AG04450 (cell line): ENCODE results near the gene RTN4RL1. TPM values are rescaled to one million over a fixed set of nuclear protein-coding genes. Genes with fewer than 3 reads are reported as not detected.

Source experiments
- CTCF ChIA-PET: fragments of 300-600, 350-600 bp; formaldehyde crosslinking; extraction: SDS; loops from one replicate; lab custom pipeline; 2022; ENCODE audit warnings: antibody characterized with exemption, inconsistent platforms; lab: Charles Lee
- POLR2A ChIA-PET: fragments of 350-600 bp; formaldehyde crosslinking; extraction: SDS; loops from one replicate; lab custom pipeline; 2021; ENCODE audit warnings: antibody characterized with exemption, inconsistent platforms; lab: Yijun Ruan, JAX
- DNase-seq: peaks from one replicate; pipeline ENCODE4 v3.0.0-alpha.2; 2011; ENCODE audit warnings: low read depth, low spot score
- H3K27ac ChIP-seq: one replicate; pipeline ENCODE4 v1.5.1; 2012; ENCODE audit warnings: low read depth, low read length, control low read depth
- H3K27me3 ChIP-seq: one replicate; pipeline ENCODE4 v1.6.0; 2012; ENCODE audit warnings: low read length; ENCODE audit not compliant: control insufficient read depth, insufficient read depth
- H3K4me3 ChIP-seq: 2 replicates; pipeline ENCODE4 v1.5.1; 2011; ENCODE audit warnings: mild to moderate bottlenecking, low read depth, low read length, control low read depth
- H3K9me3 ChIP-seq: 2 replicates; pipeline ENCODE4 v1.5.1; 2012; ENCODE audit warnings: low read length; ENCODE audit not compliant: control insufficient read depth, insufficient read depth
- polyA plus RNA-seq: library from polyadenylated mRNA; depleted of rRNA; stranded (reverse); fragments of >200 nt; gene quantifications from 2 replicates; pipeline ENCODE4 v1.2.3, GENCODE V29; 2011
- TF ChIP-seq, protein P1 (sequence below): IDR thresholded peaks from 2 replicates; pipeline ENCODE4 v1.5.1; 2011; ENCODE audit warnings: low read depth, low read length, control low read depth, inconsistent platforms

The RTN4RL1 gene
- polyA plus RNA-seq, 1 experiment = 0.04 TPM

DNA sequence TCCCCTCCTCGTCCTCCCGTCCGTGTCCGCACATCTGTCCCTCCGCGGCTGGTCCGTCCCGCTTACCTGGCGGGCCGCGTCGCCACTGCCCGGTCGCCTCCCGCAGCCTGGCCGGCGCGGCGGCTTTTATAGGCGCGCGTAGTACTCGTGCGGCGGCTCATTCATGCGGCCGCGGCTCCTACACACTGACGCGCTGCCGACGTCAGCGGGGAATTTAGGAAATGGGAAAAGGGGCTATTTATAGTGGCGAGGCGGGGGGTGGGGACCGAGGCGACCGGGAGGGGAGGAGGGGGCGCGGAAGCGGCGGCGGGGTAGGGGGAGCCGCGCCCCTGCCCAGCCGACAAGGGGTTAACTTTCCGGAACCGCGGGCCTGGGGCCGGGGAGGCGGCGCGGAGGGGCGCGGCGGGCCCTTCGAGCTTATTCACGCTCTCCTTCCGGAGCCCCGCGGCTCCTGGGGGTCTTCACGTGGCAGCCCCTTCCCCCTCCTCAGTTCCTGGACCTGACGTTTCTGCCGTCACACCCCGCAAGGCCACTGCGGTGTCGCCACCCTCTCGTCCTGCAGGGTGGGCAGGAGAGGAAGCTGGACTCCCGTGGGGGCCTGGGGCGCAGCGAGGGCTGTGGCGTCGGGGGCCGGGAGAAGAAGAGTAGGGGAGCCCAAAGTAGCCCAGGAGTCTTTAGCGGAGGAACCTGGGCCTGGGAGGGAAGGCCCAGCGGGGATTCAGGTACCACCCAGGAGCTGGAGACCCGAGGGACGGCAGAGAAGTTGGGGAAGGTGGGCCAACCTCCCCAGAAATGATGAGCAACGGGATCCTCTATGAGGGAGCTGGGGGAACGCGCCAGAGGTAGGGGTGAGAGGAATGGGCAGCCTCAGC is 26.2 kb upstream of the RTN4RL1 start:
- TF ChIP-seq, protein P1, sequence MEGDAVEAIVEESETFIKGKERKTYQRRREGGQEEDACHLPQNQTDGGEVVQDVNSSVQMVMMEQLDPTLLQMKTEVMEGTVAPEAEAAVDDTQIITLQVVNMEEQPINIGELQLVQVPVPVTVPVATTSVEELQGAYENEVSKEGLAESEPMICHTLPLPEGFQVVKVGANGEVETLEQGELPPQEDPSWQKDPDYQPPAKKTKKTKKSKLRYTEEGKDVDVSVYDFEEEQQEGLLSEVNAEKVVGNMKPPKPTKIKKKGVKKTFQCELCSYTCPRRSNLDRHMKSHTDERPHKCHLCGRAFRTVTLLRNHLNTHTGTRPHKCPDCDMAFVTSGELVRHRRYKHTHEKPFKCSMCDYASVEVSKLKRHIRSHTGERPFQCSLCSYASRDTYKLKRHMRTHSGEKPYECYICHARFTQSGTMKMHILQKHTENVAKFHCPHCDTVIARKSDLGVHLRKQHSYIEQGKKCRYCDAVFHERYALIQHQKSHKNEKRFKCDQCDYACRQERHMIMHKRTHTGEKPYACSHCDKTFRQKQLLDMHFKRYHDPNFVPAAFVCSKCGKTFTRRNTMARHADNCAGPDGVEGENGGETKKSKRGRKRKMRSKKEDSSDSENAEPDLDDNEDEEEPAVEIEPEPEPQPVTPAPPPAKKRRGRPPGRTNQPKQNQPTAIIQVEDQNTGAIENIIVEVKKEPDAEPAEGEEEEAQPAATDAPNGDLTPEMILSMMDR = no peak
- H3K27ac ChIP-seq = no peak overlapping the region
- no peak for DNase-seq
- H3K9me3 ChIP-seq = no peaks in the 10 kb centered on the region; the same call in 1 of the 2 replicates
- ChIA-PET POLR2A (no interaction called here), CTCF (interaction anchor here (0.8 to 1.4 kb wide), 4 partner anchors 17 to 231 kb away, joined by 3 to 5 read pairs (median 4); no protein-coding TSS in a partner anchor)
- H3K27me3 ChIP-seq = peaks cover 4% of the 10 kb centered on the region
- H3K4me3 ChIP-seq = peak overlapping the region; percentile 49; the same call in 1 of the 2 replicates

DNA sequence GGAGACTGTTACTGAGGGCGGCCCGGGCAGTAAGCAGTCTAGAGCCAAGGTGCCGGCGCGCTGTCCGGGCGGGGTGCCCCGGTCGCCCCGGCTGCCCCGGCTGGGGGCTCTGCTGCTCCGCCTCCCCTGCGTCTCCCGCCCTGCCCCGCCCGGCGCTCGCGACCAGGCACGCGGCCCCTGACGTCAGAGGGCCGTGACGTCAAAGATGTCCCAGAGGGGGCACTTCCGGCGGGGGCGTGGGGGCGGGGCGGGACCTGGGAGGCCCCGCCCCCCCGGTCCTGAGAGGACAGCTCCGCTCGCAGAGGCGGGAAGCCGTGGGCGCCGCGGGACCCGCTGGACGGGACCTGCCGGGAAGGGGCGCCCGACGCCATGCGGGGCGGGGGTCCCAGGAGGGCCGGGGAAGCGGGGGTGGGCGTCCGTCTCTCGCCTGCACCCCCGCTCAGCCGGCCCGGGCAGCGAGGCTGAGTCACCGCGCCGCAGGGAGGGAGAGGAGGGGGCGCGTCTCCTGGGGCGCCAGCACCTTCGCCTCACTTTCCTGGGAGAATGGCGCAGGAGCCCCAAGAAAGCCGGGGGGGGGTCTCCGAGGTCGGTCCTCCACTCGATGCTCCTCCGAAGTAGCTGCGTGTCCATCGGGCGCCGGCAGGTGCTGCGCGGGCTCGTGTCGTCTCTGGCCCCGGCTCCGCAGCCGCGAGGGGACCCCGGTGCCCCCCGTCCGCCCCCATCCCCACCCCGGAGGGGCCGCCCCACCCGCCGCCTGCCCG is 25.3 kb upstream of the RTN4RL1 start:
- TF ChIP-seq, protein P1 = no peak

DNA sequence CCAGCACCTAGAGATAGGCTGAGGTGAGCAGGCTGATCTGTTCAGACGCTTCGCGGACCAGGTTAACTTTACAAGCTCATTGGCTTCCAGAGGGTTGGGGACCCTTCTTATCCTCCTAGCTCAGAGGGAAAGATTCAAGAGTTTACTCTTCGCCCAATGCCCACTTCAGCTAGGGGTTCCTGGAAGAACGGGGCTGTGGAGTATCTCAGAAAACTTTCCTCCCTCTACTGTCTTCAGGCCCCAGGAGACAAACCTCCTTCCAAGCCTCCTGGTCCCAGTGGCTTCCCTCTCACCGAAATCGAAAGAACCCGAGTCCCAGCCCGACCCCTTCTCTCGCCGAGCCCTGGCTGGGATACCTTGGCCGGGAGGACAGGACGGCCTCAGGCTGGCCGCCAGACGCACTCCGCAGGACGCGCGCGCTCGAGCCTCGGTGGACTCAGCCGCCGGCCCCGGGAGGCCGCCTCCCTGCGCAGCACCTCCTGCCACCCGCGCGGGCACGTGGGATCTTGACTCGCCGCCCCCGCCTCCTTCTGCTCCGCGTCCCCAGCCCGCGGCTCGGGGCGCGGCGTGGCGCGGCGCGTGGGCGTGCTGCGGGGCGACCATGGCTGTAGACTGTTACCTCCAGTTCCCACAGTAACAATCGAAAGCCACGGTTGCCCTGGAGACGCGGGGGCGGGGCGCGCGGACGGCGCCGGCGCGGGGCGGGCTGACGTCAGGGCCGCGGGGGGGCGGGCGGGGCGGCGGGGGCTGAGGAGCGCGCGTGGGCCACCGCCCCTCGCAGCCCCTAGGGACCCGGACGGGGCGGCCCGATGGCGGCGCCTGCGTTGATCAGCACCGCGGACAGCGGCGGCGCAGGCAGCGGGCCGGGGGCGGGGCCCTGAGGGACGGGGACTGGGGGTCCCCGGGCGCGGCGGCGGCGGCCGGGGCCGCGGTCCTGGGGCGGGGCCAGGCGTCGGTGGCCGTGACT is 24.5 kb upstream of the RTN4RL1 start:
- DNase-seq = no peak
- TF ChIP-seq, protein P1 = no peak
- ChIA-PET POLR2A (no interaction called here), CTCF (interaction anchor here (1.0 to 1.4 kb wide), 3 partner anchors 18 to 233 kb away, joined by 3 to 5 read pairs (median 3); no protein-coding TSS in a partner anchor)
- H3K4me3 ChIP-seq = peak overlapping the region; percentile 67
- H3K27me3 ChIP-seq = peaks cover 4% of the 10 kb centered on the region
- no peak overlapping the region for H3K27ac ChIP-seq
- no peaks in the 10 kb centered on the region for H3K9me3 ChIP-seq

More for the DNA sequence above, 25.3 kb upstream of the RTN4RL1 start:
- Histone ChIP-seq H3K9me3 (no peaks in the 10 kb centered on the region), H3K4me3 (peak overlapping the region; percentile 54), H3K27ac (no peak overlapping the region), H3K27me3 (peaks cover 4% of the 10 kb centered on the region)
- POLR2A ChIA-PET = no interaction called here
- CTCF ChIA-PET = interaction anchor here (1.0 to 1.4 kb wide), 2 partner anchors 203 to 232 kb away, joined by 3 to 5 read pairs; no protein-coding TSS in a partner anchor
- no peak for DNase-seq

DNA sequence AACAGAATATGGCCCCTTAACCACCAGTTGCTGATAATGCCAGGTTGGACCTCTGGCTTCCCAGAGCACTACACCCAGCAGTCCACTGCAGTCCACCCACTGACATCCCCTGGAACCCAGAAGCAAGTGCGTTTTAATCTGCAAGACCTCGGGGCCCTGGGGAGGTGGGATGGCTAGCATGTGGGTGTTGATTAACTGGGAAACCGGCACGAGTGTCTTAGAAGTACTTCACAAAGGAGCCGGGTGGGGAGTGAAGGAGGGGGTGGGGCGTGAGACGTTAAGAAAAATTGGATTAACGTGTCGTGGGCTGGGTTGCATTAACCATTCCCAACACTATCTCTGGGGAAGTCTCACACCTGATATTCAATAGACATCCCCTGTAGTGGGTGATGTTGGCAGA is 23.7 kb upstream of the RTN4RL1 start:
- ChIA-PET CTCF (interaction anchor here (1.4 to 1.9 kb wide), 2 partner anchors 17 to 140 kb away, joined by 3 to 6 read pairs; no protein-coding TSS in a partner anchor), POLR2A (no interaction called here)
- DNase-seq = no peak
- peak overlapping the region; percentile 67 for H3K4me3 ChIP-seq
- peaks cover 4% of the 10 kb centered on the region for H3K27me3 ChIP-seq
- TF ChIP-seq, protein P1 = no peak
- H3K9me3 ChIP-seq = no peaks in the 10 kb centered on the region
- H3K27ac ChIP-seq = no peak overlapping the region
